Uterus (tissue), 2 donors: ENCODE results near the gene NET1.

Experiments
- CTCF ChIP-seq, 4 experiments: fragments of 200-600 bp in 2 of 4; fragments of 450-650 bp in 2 of 4; sonication (generic) in 2 of 4; IDR thresholded peaks; one replicate each; pipeline ENCODE4 v1.5.1; 2016 to 2019; ENCODE audit warnings: antibody characterized with exemption in 4 of 4, mild to moderate bottlenecking in 2 of 4, moderate library complexity in 1 of 4
- POLR2A ChIP-seq, 2 donors: fragments of 450-650 bp; IDR thresholded peaks; one replicate each; pipeline ENCODE4 v1.6.1; 2016; ENCODE audit warnings: antibody characterized with exemption in 2 of 2, mild to moderate bottlenecking in 1 of 2, moderate library complexity in 1 of 2

DNA sequence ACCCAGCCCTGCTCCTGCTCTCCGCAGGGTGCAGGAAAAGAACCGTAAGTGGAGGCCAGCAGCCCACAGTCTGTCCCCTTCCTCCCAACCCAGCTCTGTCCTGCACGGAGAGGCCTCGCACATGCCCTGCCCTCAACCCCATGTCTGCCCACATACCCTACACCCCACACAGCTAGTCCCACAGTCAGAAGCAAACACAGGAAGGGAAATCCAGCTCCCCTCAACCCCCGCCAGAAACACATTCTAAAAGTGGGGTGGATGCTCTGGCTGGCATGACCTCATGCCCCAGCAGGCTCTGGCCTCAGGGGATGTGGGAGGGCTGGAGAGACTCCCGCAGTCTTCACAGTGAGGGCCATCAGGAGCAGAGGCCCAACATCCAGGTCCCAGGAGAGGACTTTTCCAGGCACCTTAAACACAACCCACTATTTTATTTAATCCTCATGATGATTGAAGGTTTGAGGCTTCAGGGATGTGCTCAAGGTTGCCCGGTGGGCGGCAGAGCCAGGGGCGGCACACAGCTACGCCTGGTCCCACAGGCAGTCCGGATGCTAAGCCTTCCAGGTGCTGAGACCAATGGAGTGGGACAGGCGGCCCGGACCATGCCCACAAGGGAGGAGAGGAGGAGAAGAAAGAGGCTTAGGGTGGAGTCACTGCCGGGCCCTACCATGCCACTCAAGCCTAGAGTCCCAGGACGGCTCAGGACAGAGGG is 57.1 kb downstream of the NET1 start:
- no peak for TF ChIP-seq CTCF (IDR thresholded peaks at IDR 0.05)
- no peak for TF ChIP-seq POLR2A (IDR thresholded peaks at IDR 0.05)
